ENCODE measurements around the gene KCTD13.
"Not testable (repeated sequence)": the region's sequence is repeated elsewhere in the genome, so short reads cannot be mapped to it uniquely, and the experiment has no call there.

KCTD13 gene

GRCh38 chr16:29910819-29911675 is 15.0 kb downstream of the KCTD13 start:
- H3K4me3 ChIP-seq (ENCODE audit: low read depth, low read length) = no peak overlapping the region
- TF ChIP-seq, protein P1, sequence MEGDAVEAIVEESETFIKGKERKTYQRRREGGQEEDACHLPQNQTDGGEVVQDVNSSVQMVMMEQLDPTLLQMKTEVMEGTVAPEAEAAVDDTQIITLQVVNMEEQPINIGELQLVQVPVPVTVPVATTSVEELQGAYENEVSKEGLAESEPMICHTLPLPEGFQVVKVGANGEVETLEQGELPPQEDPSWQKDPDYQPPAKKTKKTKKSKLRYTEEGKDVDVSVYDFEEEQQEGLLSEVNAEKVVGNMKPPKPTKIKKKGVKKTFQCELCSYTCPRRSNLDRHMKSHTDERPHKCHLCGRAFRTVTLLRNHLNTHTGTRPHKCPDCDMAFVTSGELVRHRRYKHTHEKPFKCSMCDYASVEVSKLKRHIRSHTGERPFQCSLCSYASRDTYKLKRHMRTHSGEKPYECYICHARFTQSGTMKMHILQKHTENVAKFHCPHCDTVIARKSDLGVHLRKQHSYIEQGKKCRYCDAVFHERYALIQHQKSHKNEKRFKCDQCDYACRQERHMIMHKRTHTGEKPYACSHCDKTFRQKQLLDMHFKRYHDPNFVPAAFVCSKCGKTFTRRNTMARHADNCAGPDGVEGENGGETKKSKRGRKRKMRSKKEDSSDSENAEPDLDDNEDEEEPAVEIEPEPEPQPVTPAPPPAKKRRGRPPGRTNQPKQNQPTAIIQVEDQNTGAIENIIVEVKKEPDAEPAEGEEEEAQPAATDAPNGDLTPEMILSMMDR (IDR thresholded peaks at IDR 0.05; ENCODE audit: low read depth, low read length) = no peak

DNA sequence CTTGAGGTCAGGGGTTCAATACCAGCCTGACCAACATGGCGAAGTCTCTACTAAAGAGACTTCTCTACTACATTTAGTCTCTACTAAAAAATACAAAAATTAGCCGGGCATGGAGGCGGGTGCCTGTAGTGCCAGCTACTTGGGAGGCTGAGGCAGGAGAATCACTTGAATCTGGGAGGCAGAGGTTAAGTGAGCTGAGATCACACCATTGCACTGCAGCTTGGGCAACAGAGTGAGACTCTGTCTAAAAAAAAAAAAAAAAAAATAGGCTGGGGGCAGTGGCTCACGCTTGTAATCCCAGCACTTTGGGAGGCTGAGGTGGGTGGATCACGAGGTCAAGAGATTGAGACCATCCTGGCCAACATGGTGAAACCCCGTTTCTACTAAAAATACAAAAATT is 16.2 kb downstream of the KCTD13 start:
- not testable (repeated sequence) for H3K4me3 ChIP-seq (ENCODE audit: low read depth, low read length)

- TF ChIP-seq, protein P1 (IDR thresholded peaks at IDR 0.05; ENCODE audit: low read depth, low read length) = no peak
- no peak overlapping the region for H3K4me3 ChIP-seq (ENCODE audit: low read depth, low read length)
These were observed 16.6 kb downstream of the KCTD13 start for GRCh38 chr16:29909391-29909790.

GRCh38 chr16:29908719-29909220 is 17.3 kb downstream of the KCTD13 start:
- TF ChIP-seq, protein P1 (IDR thresholded peaks at IDR 0.05; ENCODE audit: low read depth, low read length) = no peak
- H3K4me3 ChIP-seq (ENCODE audit: low read depth, low read length) = no peak overlapping the region

DNA sequence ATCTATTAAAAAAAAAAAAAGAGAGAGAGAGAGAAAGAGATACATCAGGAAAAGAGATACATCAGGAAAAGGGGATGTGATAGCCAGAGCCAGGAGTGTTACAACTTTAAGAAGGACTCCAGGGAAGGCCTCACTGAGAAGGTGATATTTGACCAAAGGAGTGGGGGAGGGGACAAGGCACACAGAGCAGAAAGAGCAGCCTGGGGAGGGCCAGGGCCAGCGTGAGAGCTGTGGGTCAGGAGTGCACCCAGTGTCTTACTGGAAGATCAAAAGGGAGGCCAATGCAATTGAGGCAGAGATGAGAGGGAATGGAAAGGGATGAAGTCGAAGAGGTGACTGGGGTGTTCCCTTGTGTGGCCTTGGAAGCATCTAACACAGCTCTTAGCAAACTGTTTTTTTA is 18.1 kb downstream of the KCTD13 start:
- no peak overlapping the region for H3K4me3 ChIP-seq (ENCODE audit: low read depth, low read length)
- TF ChIP-seq, protein P1 (IDR thresholded peaks at IDR 0.05; ENCODE audit: low read depth, low read length) = no peak

DNA sequence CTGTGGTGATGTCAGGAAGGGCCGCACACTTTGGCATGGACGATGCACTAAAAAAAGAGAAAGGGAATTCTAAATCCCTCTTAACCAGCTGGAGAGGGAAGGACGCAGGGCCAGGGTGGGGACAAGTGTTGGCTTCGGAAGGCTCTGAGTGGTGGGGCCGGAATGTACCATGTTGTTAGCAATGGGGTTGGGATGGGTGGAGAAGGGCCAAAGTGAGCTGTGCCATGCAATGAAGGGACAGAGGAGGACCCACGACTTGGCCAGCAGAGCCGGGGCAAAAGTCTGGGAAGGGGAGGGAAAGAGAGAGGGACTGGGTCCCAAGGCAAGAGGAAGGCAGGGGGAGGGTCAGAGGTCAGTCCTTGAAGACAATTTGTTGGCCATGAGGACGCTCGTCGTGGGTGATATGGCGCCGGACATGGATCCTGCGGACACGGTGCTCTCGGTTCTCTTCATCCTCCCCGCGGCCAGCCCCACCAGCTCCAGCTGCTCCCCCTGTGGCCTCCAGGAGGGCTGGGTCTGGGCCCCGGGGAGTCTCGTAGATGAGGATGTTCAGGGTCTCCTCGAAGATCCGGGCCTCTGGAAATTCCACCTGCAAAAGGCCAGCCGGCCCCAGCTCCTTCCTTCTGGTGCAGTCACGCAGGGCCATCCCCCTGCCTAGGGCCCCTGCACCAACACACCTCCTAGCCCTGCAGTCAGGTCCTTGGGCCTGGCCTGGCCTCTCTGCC is 19.3 kb downstream of the KCTD13 start:
- no peak overlapping the region for H3K4me3 ChIP-seq (ENCODE audit: low read depth, low read length)
- TF ChIP-seq, protein P1 (IDR thresholded peaks at IDR 0.05; ENCODE audit: low read depth, low read length) = no peak

- no peak overlapping the region for H3K4me3 ChIP-seq (ENCODE audit: low read depth, low read length)
- TF ChIP-seq, protein P1 (IDR thresholded peaks at IDR 0.05; ENCODE audit: low read depth, low read length) = no peak
These were observed 20.4 kb downstream of the KCTD13 start for GRCh38 chr16:29905668-29906067.

Measured in WI38 (cell line).